Measurements from ENCODE around the gene BSN.

Gene BSN

DNA sequence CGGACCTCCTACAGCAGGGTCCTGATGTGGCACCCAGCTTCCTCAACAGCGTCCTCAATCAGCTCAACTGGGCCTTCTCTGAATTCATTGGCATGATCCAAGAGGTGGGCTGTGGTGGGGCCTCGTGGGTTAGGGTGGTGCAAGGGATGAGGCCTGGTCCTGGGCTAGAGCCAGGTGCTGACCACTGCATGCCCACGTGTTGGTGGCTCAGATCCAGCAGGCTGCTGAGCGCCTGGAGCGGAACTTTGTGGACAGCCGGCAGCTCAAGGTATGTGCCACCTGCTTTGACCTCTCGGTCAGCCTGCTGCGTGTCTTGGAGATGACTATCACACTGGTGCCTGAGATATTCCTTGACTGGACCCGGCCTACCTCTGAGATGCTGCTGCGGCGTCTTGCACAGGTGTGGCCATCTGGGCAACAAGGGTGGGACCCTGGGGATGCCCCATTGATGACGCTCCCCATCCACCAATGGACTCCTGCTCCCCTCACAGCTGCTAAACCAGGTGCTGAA lies 161.4 kb downstream of the BSN start:
- no peak overlapping the region for H3K27ac ChIP-seq (ENCODE audit: poor library complexity, severe bottlenecking)
- no peak for ATAC-seq (ENCODE audit: low read depth)
- no peaks in the 10 kb centered on the region for H3K9me3 ChIP-seq (ENCODE audit: severe bottlenecking)
- TF ChIP-seq, protein P1, sequence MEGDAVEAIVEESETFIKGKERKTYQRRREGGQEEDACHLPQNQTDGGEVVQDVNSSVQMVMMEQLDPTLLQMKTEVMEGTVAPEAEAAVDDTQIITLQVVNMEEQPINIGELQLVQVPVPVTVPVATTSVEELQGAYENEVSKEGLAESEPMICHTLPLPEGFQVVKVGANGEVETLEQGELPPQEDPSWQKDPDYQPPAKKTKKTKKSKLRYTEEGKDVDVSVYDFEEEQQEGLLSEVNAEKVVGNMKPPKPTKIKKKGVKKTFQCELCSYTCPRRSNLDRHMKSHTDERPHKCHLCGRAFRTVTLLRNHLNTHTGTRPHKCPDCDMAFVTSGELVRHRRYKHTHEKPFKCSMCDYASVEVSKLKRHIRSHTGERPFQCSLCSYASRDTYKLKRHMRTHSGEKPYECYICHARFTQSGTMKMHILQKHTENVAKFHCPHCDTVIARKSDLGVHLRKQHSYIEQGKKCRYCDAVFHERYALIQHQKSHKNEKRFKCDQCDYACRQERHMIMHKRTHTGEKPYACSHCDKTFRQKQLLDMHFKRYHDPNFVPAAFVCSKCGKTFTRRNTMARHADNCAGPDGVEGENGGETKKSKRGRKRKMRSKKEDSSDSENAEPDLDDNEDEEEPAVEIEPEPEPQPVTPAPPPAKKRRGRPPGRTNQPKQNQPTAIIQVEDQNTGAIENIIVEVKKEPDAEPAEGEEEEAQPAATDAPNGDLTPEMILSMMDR (IDR thresholded peaks at IDR 0.05; ENCODE audit: poor library complexity, severe bottlenecking), result no peak
- no peak for DNase-seq (ENCODE audit: low spot score)
- H3K36me3 ChIP-seq (ENCODE audit: low read depth), result peaks cover 3% of the 10 kb centered on the region
- no peaks in the 10 kb centered on the region for H3K27me3 ChIP-seq (ENCODE audit: insufficient read depth, poor library complexity, severe bottlenecking)
- H3K4me3 ChIP-seq (ENCODE audit: severe bottlenecking), result no peak overlapping the region
- H3K4me1 ChIP-seq (ENCODE audit: insufficient read depth, poor library complexity, severe bottlenecking), result no peaks in the 10 kb centered on the region

DNA sequence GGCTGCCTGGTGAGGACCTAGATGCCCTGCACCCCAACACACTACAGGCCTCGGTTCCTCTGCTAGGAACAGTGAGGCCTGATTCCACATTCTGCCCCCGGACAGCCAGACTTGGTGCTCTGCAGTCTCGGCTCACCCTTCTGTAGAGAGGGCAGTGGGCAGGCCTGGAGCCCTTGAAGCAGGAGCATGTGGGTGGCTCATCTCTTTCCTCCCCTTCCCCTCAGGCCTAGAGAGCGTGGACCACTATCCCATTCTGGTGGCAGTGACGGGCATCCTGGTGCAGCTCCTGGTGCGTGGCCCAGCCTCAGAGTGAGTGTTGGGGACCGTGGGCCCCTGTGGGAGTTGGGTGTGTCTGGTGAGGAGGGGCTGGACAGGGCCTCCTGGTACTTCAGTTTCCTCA lies 161.9 kb downstream of the BSN start:
- no peak overlapping the region for H3K27ac ChIP-seq (ENCODE audit: poor library complexity, severe bottlenecking)
- no peaks in the 10 kb centered on the region for H3K27me3 ChIP-seq (ENCODE audit: insufficient read depth, poor library complexity, severe bottlenecking)
- no peak overlapping the region for H3K4me3 ChIP-seq (ENCODE audit: severe bottlenecking)
- no peaks in the 10 kb centered on the region for H3K4me1 ChIP-seq (ENCODE audit: insufficient read depth, poor library complexity, severe bottlenecking)
- H3K9me3 ChIP-seq (ENCODE audit: severe bottlenecking), result no peaks in the 10 kb centered on the region
- DNase-seq (ENCODE audit: low spot score) (no peak), ATAC-seq (ENCODE audit: low read depth) (no peak)
- TF ChIP-seq, protein P1 (IDR thresholded peaks at IDR 0.05; ENCODE audit: poor library complexity, severe bottlenecking), result no peak
- peaks cover 8% of the 10 kb centered on the region for H3K36me3 ChIP-seq (ENCODE audit: low read depth)

DNA sequence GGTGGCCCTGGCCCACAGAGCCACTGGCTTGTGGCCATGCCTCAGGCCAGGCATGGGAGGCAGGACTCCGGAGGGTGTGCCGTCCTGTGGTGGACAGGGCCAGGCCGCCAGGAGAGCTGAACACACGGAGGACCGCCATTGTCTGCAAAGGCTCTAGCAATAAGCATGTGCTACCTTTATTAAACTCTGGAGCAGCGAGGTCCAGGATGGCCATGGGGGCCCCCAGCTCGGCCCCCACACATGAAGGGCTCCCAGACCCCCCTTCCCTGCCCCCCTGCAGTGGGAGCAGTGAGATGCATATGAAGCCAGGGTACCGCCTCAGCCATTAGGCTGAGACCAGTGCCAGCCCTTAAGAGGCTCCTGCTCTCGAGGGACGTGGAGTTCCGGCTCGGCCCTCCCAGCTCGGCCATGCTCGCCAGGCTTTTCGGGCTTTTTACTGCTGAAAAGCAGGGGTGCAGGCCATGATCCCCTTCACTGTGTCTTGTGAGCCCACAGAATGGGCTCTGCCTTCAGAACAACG lies 162.5 kb downstream of the BSN start:
- TF ChIP-seq, protein P1 (IDR thresholded peaks at IDR 0.05; ENCODE audit: poor library complexity, severe bottlenecking), result no peak
- Histone ChIP-seq H3K9me3 (ENCODE audit: severe bottlenecking) (no peaks in the 10 kb centered on the region), H3K36me3 (ENCODE audit: low read depth) (peaks cover 14% of the 10 kb centered on the region), H3K27ac (ENCODE audit: poor library complexity, severe bottlenecking) (no peak overlapping the region), H3K4me3 (ENCODE audit: severe bottlenecking) (no peak overlapping the region), H3K4me1 (ENCODE audit: insufficient read depth, poor library complexity, severe bottlenecking) (no peaks in the 10 kb centered on the region), H3K27me3 (ENCODE audit: insufficient read depth, poor library complexity, severe bottlenecking) (no peaks in the 10 kb centered on the region)
- DNase-seq (ENCODE audit: low spot score) (peak; percentile 47), ATAC-seq (ENCODE audit: low read depth) (no peak)

DNA sequence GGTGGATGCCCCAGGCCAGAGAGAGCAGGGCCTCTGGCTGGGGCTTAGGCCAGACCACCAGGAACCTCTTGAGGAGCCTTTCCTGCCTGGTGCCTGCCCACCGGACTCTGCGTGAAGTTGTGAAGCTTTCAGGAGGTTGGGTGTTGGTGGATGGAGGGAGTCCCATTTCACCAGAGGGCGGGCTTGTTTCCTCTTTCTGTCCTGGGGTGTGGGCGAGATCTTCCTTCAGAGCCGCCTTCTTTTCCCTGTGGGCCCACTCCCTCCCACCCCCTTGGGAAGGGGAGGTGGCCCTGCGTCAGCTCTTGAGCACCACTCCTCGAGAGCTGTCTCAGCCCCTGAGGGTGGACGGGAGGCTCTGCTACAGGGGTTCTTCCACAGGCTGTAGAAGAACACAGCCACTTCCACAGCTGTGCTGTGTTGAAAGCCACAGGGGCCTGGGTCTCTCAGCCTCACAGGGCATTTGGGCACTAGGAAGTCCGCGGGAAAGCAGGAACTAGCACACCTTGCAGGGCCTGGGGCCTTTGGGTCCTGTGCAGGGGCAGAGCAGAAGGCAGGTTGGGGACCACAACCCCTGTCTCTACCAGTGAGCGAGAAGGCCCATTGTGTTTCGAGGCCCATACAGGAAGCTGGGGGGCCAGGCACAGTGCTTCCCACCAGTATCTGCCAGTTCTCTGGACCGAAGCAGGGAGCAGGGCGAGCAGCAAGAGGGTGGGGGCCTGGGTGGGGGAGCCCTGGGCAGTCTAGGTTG lies 163.1 kb downstream of the BSN start:
- no peak for ATAC-seq (ENCODE audit: low read depth)
- H3K4me3 ChIP-seq (ENCODE audit: severe bottlenecking), result no peak overlapping the region

More for the DNA sequence above, 163.1 kb downstream of the BSN start:
- H3K4me1 ChIP-seq (ENCODE audit: insufficient read depth, poor library complexity, severe bottlenecking), result no peaks in the 10 kb centered on the region
- peaks cover 20% of the 10 kb centered on the region for H3K36me3 ChIP-seq (ENCODE audit: low read depth)
- H3K9me3 ChIP-seq (ENCODE audit: severe bottlenecking), result no peaks in the 10 kb centered on the region
- H3K27me3 ChIP-seq (ENCODE audit: insufficient read depth, poor library complexity, severe bottlenecking), result no peaks in the 10 kb centered on the region
- peak; percentile 45 for DNase-seq (ENCODE audit: low spot score)
- TF ChIP-seq, protein P1 (IDR thresholded peaks at IDR 0.05; ENCODE audit: poor library complexity, severe bottlenecking), result no peak
- no peak overlapping the region for H3K27ac ChIP-seq (ENCODE audit: poor library complexity, severe bottlenecking)
